Erythroblast (primary cell): ENCODE results near the gene CTSC.

Experiments used
- GATA1 ChIP-seq: IDR thresholded peaks from 2 replicates; pipeline ENCODE4 v1.6.1; 2011; ENCODE audit warnings: low read depth, mild to moderate bottlenecking, control low read depth, low read length, moderate library complexity
- POLR2A ChIP-seq: IDR thresholded peaks from 2 replicates; pipeline ENCODE4 v1.6.1; 2011; ENCODE audit warnings: mild to moderate bottlenecking, low read length

DNA sequence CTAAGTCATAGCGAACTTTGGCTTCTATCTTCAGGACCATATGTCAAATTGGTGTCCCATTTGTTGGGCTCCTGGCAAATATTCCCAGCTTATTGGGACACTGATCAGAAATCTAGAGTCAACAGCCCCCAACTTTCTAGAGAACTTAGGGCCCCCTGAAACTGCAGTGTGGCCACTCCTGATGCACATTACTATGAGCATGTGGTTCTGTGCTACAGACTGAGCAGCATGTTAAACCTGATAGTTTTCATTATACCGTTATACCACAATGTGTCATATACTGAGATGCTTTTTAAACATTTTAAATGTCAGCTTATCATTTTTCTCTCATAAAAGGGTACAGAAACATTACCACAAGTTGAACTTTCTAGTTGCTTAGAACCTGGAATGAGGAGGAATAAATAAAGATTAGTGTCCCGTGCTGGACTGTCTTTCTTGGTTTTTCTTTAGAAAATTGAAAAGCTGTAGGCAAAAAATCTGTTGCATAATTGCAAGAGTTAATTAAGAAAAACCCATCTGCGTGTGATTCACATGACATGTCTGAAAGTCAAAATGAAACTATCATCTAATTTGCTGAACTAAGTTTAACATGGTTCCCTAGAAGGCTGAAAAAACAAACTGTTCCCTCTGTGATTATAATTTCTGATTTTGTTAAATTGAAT, 16.4 kb upstream of the CTSC start:
- TF ChIP-seq POLR2A (no peak), GATA1 (no peak)
